ENCODE measurements around the gene KRT86.
"Not testable (repeated sequence)": the region's sequence is repeated elsewhere in the genome, so short reads cannot be mapped to it uniquely, and the experiment has no call there.

KRT86 gene

DNA sequence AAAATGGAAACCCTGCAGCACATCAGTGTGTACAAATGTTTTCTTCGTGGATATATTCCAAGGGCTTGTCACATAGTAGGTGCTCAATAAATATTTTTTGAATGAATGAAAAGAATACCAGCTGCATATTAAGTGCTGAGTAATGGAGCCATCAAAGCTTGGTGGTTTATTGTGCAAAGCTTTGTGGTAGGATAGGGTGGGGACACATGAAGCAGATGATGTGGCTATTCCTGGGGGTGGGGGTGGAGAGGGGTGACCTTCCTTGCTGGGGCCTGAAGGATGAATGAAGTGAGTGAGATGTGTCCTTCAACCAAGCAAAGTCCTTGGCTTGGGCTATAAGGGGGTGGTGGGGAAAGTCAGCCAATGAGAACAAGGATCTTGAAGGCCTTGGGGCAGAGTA, 21.2 kb downstream of the KRT86 start:
- no peak for DNase-seq

DNA sequence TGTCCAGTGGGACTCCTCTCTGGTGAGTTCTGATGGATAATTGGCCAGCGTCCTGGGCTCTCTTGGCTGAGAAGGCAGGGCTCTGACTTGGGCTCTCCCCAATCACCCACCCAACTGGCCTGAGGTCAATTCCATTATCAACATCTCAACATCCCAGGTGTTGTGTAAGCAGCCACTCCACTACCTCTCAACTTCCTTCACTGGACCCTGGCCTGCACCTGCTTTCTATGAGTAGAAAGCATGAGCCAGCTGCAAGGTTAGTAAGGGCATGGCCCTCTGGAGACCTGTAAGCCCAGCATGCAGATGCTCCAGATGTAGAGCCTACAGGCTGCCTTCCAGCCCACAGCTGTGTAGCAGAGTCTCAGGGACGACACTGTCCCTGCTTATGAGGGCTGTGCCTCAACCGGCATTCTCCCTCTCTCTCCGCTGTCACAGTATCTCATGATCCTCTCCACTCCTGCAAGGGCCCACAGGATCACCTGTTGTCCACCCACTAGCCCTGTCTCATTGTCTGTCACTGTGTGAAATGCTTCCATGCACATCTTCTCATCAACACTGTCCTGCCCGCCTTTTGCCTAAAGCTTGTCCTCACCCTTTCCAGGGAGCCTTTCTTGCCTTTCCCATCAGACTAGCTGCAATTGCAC, 22.2 kb downstream of the KRT86 start:
- no peak for DNase-seq

- no peak for DNase-seq
Measured at GRCh38 chr12:52298677-52299190, 24.3 kb downstream of the KRT86 start.

DNA sequence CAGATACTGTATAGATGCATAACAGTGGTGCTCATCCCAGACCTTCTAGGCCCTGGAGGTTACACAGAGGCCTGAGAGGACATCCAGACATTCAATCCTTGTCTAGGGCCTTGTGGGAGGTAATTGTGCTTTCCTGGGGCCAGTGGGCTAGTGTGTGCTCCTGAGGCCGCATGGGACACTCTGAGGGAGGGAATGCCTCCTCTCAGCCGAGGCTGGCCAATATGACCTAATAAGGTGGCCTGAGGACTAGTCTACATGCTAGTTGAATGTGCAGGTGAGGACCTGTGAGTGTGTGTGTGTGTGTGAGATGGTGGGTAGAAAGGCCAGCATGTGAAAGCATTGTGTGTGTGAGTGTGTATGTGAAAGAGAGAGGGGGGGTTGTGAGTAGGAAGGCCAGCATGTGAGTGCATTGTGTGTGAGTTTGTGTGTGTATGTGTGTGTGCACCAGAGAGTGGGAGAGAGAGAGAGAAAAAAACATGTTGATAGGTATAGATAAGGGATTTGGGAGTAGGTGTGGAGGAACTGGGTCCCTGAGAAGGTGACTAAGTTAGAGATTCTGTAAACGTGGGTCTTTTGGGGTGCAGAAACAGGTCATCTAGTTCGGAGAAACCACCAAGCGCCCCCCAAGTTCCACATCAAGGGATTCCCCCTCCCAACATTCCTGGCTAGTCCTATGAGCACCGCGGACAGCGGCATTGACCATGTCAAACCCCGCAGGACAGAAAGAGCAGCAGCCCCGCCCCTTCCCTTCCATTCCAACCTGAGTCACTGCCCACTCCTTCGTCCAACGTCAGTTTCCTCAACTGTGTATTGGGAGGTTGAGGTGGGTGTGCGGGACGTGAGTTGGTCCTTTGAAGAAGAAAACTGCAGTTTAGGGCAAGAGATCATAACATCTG, 26.6 kb downstream of the KRT86 start:
- no peak for DNase-seq

GRCh38 chr12:52301721-52302120, 27.3 kb downstream of the KRT86 start:
- DNase-seq: not testable (repeated sequence)

DNA sequence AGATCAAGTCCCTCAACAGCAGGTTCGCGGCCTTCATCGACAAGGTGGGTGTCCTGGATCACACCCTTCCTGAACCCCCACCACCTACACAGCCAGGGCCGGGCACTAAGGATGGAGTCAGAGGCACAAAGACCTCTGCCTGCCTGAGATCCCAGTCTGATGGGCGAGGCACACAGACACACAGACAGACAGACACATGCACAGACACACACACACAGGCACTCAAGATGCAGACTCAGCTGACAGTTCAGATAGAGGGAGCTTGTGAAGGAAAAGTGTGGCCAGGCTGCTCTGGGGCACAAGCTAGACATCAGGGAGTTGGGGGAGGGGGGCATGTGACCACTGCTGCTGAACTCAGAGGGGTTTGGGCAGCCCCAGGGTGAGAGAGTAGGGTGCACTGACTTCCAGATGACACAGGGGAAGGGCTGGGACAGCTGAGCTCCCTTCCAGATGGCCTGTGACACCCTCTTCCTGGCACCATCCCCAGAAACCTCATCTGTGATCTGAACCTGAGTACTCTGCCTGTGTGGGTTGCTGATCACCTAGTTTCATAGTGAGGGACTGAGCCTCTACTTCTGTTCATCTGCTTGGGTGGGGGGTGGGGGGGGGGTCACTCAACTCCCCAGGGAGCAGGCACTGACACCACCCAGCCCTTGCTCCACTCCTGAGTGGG, 27.9 kb downstream of the KRT86 start:
- DNase-seq: not testable (repeated sequence)

GRCh38 chr12:52304941-52305411, 30.5 kb downstream of the KRT86 start:
- not testable (repeated sequence) for DNase-seq

- DNase-seq: no peak
Measured at GRCh38 chr12:52305921-52306705, 31.7 kb downstream of the KRT86 start.

DNA sequence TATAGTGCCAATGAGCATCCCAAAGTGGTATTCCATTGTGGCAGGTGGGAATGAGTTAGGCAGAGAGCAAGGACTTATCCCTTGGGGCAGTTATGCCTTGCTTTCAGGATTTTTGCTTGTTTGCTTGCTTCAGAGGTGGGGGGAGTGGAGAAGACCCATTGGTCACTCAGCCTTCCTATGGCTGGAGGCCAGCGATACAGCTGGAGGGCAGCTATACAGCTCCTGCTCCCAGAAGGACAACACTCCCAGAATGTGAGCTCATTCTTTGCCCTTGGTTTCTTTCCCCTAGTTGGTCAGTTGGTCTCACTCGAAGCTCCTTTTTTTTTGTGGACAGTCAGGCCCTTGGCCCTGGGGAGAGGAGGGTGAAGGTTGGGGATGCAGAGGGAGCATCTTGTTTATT, 32.3 kb downstream of the KRT86 start:
- peak; percentile 1 for DNase-seq

DNA sequence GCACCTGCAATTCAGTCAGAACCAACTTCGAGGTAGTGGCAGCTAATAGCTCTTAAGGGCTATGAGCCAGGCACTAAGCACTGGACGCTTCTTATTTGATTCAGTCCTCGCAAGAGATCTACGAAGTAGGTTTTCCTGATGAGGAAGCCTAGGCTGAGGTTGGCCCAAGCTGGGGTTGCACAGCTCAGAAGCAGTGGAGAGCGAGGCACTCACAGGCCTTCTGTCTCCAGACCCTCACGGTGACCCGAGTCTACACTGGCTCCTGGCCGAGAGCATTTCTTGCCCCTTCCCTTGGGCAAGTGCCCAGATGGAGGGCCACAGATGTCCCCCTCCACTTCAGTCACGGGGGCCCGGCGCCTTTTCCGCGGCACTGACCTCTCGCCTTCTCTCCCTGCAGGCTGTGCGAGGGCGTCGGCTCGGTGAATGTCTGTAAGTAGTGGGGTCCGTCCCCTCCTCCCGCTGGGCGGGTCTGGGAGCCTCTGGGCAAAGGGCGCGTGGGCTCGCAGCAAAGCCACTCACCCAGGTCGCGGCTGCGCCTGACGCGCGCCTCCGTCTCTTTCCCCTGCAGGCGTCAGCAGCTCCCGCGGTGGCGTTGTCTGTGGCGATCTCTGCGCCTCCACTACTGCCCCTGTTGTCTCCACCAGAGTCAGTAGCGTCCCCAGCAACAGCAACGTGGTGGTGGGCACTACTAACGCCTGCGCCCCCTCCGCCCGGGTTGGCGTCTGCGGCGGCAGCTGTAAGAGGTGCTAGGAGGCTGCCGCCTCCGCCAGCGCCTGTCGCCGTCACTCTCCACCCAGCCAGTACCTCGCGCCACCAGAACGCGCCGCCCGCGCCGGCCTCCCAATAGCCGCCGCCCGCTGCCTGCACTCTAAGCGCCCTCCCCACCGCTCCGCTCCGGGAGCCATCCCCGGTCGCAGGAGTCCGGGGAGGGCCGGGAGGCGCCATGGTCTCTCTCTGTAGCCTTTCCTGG, 33.7 kb downstream of the KRT86 start:
- peak; percentile 81 for DNase-seq

GRCh38 chr12:52308806-52309425, 34.5 kb downstream of the KRT86 start:
- DNase-seq: no peak

DNA sequence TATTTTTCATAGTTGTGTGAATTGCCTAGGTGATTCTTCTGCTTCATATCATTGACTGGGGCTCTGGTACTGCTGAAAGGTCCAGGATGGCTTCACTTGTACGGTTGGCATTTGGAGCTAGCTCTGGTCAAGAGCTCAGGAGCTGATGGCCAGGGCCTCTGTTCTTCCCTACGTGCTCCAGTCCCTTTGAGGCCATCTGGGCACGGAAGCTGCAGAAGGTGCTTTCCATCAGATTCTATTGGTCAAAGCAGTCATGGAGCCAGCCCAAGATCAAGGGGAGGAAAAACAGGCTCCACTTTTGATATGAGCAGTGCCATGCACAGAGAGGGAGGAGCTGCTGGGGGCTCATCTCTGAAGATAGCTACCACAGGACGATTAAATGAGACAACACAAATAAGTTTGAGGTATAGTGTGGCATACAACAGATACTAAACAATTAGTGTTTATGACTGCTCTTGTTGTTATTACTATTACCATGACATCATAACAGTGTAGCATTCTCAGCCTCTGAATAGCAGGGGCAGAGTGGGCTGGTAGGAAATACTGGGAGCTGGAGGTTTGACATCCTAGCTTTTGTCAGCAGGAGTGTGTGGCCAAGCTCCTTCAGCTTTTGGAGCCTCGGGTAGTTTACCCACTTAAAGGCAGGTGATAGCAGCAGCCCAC, 36.3 kb downstream of the KRT86 start:
- no peak for DNase-seq

GRCh38 chr12:52311285-52311648, 36.8 kb downstream of the KRT86 start:
- DNase-seq: no peak

DNA sequence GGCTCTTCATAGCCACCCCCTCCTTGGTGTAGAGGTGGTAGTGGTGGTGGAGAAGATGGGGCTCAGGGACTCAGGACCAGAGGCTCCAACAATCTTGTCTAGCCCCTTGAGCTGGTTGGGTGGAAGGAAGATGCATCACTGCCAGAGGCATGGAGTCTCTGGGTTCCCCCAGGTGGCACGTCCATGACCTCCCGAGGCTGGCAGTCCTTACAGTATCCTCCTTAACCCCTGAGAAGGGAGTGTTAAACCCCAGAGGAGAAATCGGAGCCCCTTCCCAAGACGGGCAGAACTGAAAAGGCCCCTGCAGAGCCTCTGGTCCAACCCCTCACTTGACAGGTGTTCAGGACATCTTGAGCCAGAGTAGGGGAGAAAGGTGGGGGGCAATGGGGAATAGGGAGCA, 37.6 kb downstream of the KRT86 start:
- DNase-seq: no peak

GRCh38 chr12:52313461-52313860, 39.0 kb downstream of the KRT86 start:
- no peak for DNase-seq

GRCh38 chr12:52313926-52314325, 39.5 kb downstream of the KRT86 start:
- DNase-seq: no peak

DNA sequence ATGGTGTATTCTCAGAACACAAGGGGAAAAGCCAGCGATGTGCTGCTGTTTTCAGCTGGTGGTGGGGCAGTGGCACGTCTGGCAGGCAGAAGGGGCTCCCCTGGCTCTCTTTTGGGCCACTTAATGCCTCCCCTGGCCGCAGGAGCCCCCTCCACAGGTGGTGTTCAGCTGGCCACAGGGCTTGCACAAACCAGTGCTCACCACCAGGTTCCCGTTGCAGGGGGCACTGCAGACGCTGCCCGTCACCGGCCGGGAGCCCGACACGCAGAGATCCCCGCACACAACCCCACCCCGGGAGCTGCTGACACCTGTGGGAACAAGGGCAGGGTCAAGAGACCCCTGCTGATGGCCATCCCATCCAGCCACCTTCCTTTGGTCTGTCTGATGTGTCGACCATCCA, 40.1 kb downstream of the KRT86 start:
- no peak for DNase-seq

GRCh38 chr12:52315721-52316120, 41.3 kb downstream of the KRT86 start:
- not testable (repeated sequence) for DNase-seq

- no peak for DNase-seq
Measured at GRCh38 chr12:52316290-52316689, 41.8 kb downstream of the KRT86 start.

- DNase-seq: no peak
Measured at GRCh38 chr12:52316701-52317100, 42.3 kb downstream of the KRT86 start.
